Measurements from ENCODE around the gene MMP15.

The MMP15 gene

GRCh38 chr16:57997176-57997527, 28.4 kb upstream of the MMP15 start:
- no peak overlapping the region for H3K4me3 ChIP-seq (ENCODE audit: low read depth, low read length)
- TF ChIP-seq CTCF (IDR thresholded peaks at IDR 0.05; ENCODE audit: borderline replicate concordance, insufficient read depth, low read depth, low read length) = no peak

GRCh38 chr16:57997528-57998265, 27.9 kb upstream of the MMP15 start:
- TF ChIP-seq CTCF (IDR thresholded peaks at IDR 0.05; ENCODE audit: borderline replicate concordance, insufficient read depth, low read depth, low read length) = no peak
- no peak overlapping the region for H3K4me3 ChIP-seq (ENCODE audit: low read depth, low read length)

- no peak for TF ChIP-seq CTCF (IDR thresholded peaks at IDR 0.05; ENCODE audit: borderline replicate concordance, insufficient read depth, low read depth, low read length)
- H3K4me3 ChIP-seq (ENCODE audit: low read depth, low read length) = no peak overlapping the region
These were observed 27.1 kb upstream of the MMP15 start for GRCh38 chr16:57998486-57998885.

- H3K4me3 ChIP-seq (ENCODE audit: low read depth, low read length) = no peak overlapping the region
- TF ChIP-seq CTCF (IDR thresholded peaks at IDR 0.05; ENCODE audit: borderline replicate concordance, insufficient read depth, low read depth, low read length) = no peak
These were observed 26.6 kb upstream of the MMP15 start for GRCh38 chr16:57998992-57999365.

- peak overlapping the region; percentile 65 for H3K4me3 ChIP-seq (ENCODE audit: low read depth, low read length)
- TF ChIP-seq CTCF (IDR thresholded peaks at IDR 0.05; ENCODE audit: borderline replicate concordance, insufficient read depth, low read depth, low read length) = no peak
These were observed 26.1 kb upstream of the MMP15 start for GRCh38 chr16:57999366-57999970.

- TF ChIP-seq CTCF (IDR thresholded peaks at IDR 0.05; ENCODE audit: borderline replicate concordance, insufficient read depth, low read depth, low read length) = 0 out of 2 replicates have a peak, but pooled peaks have one; percentile 0
- peak within 1 kb of the TSS; percentile 65 for H3K4me3 ChIP-seq (ENCODE audit: low read depth, low read length)
These were observed 25.4 kb upstream of the MMP15 start, which contains the start of gene ZNF319 for GRCh38 chr16:57999971-58000705. Gene ZNF319 (minus strand): TSS chr16:58000672. CDS start chr16:57998265, 2,407 bp downstream.
